GM11168 (cell line): Measurements from ENCODE around the gene RSU1.

Experiments
- in situ Hi-C: fragments of 300-500 bp; cut with MboI; formaldehyde crosslinking; loops from one replicate; pipeline ENCODE4 v1.12.0; 2022; ENCODE audit warnings: low sequenced_read_pairs; ENCODE audit not compliant: unreplicated experiment

The RSU1 gene

DNA sequence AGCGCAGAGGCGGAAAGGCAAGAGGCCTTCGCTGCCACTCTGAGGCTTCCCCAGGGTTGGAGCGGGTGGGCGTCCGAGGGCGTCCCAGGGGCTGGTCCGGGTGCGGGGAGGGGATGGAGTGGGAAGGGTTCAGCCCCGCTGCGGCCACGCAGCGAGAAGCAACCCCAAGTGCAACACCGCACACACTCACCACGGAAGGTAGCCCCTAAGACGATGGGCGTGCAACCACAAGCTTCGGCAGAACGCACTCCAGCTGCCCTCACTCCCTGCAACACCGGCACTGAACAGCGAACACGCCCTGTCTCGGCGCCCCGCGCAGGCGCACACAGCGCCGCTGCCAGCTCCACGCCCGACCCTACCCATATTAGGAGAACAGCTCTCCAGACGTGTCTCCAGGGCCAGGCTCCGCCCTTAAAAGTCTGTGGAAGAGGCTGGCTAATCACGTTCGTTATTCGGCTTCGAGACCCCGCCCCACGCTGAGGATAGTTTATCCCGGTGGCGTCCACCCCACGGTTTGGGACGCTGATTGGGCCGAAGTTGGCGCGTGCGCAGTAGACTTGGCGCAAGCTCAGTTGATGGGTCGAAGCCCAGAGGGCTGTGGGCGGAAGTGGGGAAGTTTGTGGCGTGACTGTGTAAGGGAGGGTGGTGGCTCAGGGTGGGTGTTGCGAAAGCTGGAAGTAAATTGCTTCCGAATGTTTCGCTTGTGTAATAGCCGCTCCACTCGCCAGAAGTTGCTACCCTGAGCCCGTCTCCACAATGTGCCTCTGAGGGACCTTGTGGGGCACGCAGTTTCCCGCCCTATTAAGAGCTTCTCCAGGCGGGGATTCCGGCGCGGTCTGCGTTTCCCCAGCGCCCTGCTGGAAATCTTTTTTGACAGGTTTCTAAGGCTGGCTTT lies at the start of gene RSU1:
Gene RSU1 (minus strand): TSS at position 300 of the 895 bp plus-strand sequence. CDS start 343 bp downstream, outside the sequence.
- in situ Hi-C loops: loop anchor here (25.0 kb wide), 1 partner anchor 930 kb away; no protein-coding TSS in a partner anchor

DNA sequence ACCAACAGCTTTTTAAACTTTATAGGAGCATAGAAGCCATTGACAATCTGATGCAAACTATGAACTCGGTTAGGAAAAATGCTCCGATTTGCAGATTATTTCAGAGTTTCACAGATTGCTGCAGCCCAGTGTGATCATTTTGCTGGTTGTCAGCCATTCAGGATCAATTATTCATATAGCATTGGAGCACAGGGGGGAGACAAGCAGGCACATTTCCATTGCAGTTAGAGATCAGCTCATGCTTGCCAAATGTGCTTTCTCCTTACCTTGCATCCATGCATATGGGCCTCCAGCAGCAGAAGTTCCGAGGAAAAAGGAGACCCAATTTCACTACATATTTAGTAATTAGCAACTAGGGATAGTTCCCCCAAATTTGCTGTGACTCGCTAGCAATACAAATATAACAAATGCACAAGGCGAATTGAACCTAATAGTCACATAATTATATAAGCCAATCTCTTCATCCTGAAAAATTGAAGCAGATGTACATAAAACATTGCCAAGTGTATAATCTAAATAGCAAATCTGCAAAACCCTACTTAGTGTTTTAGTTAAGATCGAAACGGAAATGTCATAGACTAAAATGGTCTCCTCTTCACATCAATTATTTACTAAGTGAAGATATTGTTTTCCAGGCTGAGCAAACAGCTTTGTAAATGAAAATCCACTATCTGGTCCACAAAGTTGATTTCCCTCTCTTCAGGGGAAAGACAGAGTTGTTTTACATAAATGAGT lies 49.5 kb upstream of the RSU1 start:
- in situ Hi-C loops: no loop called here

DNA sequence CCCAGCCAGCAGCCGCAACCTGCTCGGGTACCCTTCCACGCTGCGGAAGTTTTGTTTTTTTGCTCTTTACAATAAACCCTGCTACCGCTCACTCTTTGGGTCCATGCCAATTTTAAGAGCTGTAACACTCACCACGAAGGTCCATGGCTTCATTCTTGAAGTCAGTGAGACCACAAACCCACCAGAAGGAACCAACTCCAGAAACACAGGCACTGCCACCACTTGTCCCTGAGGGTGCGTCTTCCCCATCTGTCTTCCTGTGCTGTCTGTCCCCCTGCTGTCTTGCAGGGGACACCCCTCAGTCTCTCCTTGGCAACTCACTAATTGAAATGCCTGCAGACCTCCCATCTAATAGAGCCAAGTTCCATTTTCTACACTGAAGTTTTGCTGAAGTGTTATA lies 48.5 kb upstream of the RSU1 start:
- in situ Hi-C loops: no loop called here

DNA sequence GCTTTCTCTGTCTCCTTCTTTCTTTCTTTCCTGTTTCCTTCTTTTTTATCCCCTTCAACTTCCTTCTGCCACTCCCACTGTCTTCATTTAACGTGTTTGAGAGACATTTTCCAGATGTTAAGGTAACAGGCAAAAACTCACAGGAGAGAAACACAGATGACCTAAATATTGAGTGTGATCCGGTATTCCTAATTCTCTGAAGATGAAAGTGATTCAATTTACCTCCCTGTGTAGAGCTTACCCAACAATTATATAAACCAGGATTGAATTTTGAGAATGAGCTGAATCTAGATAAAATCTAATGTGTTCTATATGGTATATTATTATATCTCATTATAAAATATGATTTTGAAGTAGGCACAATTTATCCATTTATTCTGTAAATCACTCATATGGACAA lies 46.5 kb upstream of the RSU1 start:
- in situ Hi-C loops: no loop called here

DNA sequence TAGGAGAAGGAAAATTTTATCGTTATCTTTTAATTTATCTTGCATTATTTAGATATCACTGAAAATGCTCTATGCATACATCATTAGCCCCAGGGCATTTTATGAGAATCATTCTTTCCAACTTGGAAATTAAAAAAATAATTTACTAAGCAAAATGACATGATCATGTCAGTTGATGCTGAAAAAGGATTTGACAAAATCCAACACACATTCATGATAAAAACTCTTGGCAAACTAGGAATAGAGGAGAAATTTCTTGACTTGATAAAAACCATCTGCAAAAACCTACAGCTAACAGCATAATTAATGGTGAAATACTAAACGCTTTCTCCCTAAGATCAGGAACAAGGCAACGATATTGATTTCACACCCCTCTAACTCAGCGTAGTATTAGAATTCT lies 40.2 kb upstream of the RSU1 start:
- in situ Hi-C loops: loop anchor here (5.0 kb wide), 1 partner anchor 390 kb away; no protein-coding TSS in a partner anchor

DNA sequence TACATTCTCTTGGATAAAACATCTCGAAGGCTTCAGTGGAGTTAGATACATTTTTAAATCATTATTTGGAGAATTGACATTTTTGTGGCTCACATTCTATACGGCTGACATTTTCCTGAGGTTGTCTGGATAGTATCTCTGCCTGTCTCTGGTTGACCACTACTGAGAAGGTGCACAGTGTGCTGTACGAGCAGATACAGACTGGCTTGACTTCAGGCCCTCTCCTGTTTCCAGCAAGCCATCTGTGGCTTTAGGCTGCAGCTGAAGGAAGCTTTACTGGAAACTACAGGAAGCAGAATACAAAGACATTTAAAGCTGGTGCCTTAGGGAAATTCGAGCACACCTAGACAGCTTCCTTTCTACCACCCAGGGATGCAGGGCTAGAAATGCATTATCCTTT lies 39.3 kb upstream of the RSU1 start:
- in situ Hi-C loops: loop anchor here (5.0 kb wide), 1 partner anchor 391 kb away; no protein-coding TSS in a partner anchor

DNA sequence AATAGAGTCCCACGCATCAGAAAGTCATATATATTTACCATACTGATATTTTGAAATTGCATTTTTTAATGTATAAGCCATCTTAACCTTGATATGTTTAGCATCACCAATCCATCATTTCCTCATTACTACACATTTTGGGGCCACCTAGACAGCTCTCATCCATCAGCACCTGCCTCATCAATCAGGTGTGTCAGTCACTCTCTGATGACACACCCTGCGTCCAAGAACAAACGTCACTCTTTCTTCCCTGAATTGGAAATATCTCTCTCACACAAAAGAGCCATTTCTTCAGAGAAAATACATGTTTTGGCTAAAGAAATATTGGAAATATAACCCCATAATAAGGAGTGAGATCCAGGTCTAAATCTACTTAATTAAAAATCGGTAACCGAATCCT lies 38.9 kb upstream of the RSU1 start:
- in situ Hi-C loops: loop anchor here (5.0 kb wide), 1 partner anchor 391 kb away; no protein-coding TSS in a partner anchor

DNA sequence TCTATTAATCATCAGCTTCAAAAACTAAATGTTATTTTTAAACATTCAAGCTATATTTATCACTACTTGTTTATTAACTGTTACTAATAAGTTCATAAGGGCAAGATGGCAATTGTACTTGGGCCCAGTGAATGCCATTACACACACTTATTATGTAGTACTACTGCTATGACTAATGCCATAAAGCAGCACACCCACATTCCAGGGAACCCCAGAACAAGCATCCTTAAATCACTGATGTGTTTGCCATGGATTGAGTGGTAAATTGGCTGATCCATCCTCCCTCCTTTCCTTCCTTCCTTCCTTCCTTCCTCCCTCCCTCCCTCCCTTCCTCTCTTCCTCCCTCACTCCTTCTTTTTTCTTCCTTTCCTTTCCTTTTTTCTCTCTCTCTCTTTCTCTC lies 37.4 kb upstream of the RSU1 start:
- in situ Hi-C loops: loop anchor here (5.0 kb wide), 1 partner anchor 393 kb away; no protein-coding TSS in a partner anchor

DNA sequence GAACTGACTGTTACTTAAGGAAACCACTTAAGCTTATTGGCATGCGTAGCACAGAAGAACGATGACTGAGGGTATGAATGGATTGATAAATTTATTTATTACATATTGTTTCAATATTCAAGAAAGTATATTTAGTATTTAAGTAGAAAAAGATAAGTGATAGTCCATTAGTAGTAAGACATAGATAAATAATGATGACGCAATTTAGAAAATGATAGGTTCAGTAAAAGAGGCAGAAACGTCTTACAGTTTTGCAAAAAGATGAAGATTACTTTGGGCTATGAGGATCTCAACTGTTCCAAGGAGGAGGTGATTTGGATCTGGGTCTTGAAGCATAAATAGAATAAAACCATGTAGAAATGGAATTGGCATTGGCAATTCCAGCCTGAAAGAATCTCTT lies 36.6 kb upstream of the RSU1 start:
- in situ Hi-C loops: no loop called here

DNA sequence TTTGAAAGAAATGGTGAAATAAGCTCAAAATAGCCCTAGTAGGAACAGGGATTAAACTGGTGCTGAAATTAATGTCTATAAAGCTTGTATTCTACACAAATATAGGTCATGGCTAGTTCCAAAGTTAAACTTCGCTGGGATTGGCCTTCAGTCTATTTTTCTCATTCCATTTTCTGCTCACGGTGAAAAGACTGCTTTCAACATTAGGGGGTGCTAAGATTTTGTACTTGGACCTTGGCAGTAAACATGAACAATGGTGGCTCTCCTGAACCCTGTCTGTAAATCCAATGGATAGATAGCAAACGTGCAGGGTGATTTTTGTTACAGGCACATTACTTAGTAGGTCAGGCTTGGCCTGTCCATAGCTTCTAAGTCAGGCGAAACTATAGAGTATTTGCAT lies 36.0 kb upstream of the RSU1 start:
- in situ Hi-C loops: no loop called here

DNA sequence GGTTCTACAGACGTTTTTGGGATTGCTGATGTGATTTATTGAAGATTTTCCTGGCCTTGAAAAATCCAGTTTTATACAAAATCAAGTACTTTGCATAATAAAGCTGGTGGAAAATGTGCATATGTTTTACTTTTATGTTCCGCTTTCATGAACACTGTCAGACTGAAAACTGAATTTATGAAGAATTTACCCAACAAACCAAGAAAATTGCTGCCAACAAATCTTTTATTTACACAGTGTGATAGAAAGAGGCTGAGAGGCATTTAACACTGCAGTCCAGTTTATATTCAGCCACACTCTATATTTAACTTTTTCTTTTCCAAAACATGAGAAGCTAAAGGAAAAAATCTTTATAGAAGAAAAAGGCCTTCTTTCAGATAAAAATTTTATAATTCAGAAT lies 35.4 kb upstream of the RSU1 start:
- in situ Hi-C loops: no loop called here

DNA sequence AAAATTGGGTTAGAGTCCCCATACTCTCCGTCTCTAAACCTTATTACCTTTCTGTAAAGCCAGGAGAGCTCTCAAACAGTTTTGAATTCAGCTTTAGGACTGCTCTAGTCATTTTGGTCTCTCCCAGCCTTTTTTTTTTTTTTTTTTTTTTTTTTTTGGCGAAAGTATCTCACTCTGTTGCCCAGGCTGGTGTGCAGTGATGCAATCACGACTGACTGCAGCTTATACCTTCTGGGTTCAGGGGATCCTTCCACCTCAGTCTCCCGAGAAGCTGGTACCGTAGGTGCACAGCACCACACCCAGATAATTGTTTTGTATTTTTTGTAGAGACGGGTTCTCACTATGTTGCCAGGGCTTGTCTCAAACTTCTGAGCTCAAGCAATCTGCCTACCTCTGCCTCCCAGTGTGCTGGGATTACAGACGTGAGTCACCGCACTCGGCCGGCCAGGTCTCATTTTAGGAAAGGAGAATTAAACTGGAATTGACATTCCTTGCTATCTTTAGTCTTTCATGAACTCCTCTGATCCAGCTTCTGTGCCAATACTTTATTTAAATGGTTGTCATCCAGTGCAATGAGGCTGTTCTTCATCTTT lies 31.4 kb upstream of the RSU1 start:
- in situ Hi-C loops: loop anchor here (25.0 kb wide), 1 partner anchor 589 kb away; no protein-coding TSS in a partner anchor

DNA sequence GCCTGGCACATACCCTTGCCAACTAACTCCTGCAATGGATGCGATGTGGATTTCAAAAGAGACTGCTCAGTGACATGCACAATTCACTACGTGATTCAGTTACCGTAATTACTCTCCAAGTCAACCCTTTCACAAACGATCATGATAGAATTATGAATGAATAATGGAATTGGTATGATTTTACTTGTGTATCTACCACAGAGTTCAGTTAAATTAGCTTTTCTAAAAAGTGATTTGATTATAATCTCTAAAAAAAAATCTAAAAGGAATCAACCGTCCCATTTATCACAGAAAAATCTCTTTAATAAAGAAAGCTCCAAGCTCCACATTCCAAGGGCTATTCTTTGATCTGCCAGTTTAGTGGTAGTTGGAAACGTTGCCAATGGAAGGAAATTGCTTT lies 30.4 kb upstream of the RSU1 start:
- in situ Hi-C loops: loop anchor here (25.0 kb wide), 1 partner anchor 590 kb away; no protein-coding TSS in a partner anchor

DNA sequence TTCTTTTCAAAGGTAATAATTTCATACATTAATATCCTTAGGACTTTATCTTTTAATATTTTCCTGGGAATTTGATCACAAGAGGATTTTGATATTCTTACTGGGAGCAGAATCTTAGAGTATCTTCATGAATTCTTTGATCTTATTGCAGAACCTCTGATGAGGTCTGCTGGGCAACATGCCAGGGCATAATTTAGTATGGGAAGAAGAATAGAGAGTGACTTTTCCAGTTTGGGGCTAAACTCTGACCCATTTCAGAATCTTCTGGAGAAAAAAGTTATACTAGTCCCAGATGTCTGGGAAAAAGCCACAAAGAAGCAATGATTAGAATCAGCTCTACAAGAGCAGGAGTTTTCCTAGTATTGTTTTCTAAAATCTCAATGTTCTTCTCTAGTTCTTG lies 28.0 kb upstream of the RSU1 start:
- in situ Hi-C loops: loop anchor here (25.0 kb wide), 1 partner anchor 592 kb away; no protein-coding TSS in a partner anchor

DNA sequence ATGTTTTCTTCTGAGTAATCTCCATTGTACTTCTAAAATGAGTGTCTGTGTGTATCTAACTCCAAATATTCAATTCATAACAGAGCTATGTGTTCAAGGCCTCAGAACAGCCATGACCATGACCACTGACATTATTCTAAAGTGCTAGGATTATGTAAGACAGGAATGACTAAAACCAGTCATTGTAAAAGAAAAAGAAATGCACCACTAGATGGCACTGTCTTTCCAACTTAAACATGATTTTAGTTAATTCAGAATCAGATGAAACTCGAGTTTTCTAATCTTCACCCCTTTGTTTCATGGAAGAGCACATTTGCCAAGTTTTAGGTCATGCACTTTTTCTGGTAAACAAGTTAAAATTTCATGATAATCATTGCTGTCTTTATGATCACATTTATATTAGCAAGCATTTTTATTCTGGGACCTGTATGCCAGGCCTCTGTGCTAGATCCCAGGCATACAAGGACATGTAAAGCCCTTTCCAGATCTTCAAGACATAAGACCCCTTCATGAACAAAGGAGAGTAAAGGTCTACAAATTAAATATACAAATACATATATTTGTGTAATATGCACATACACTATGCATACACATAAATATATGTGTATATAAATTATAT lies 26.1 kb upstream of the RSU1 start:
- in situ Hi-C loops: loop anchor here (25.0 kb wide), 1 partner anchor 594 kb away; no protein-coding TSS in a partner anchor

DNA sequence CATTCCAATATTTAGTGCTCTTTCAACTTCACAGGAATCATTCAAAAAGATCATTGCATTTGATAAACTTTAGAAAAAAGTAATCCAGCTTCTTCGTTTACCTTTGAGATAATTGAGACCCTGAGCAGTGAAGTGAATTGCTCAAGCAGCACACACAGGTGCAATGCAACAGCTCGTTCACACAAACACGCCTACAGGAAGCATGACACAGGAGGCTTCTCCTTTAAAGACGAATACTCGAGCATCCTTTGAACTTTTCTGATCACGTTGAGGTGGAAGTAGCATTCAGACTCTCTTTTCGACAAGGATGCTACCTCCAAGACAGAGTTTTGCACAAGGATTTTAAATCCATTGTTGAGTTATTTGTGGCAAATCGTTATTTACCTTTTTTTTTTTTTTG lies 18.0 kb upstream of the RSU1 start:
- in situ Hi-C loops: loop anchor here (25.0 kb wide), 1 partner anchor 602 kb away; no protein-coding TSS in a partner anchor

DNA sequence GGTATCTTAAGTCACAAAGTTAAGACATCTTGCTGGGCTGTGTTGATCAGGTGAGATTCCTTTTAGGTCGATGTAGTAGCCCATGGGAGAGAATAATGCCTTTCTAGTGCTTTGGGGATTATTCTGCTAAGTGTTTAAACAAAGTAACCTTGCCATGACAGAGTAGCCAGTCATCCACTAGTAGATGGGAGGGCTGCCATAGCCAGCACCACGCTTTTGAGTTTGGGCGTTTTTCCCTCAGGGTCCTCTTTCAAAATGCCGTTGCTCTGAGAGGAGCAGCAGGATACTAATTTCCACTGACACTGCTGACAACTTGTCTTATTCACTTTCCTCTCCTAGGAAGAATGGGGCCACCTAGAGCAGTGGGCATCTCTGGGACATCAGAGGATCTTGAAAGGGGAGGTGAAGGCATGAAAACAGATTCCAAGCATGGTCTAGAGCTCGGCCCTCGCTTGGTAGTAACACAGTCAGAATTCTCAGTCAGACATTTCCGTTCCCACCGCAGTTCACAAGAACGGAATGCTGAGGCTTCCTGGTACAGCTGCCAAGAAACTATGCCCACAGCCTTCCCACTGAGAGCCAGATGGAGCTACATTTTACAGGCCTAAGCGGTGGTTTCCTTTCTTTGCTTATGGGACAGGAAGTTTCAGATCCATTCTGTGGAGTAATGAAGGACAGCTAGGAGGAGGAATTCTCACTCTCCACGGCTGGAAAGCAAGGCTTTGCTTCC lies 15.3 kb upstream of the RSU1 start:
- in situ Hi-C loops: loop anchor here (25.0 kb wide), 1 partner anchor 605 kb away; no protein-coding TSS in a partner anchor

DNA sequence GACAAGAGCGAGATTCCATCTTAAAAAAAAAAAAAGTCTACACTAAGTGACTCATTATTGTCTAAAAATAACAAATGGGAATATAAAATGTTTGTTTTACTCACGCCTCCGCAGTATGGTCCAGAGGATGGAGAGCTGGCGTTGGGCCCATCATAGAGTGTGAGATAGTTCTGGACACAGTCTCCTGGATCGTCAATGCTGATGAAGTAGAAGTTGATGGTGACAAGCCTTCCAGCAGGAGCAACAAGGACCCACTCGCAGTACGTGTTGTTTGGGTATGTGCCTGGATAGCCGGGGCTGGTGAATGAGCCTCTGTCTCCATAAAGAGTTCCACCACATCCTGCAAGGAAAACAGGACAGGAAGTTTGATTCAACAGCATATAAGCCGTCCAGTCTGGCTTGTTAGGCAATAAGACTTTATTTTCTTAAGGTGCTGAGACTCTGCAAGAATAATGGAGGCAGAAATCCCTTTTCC lies 11.5 kb upstream of the RSU1 start:
- in situ Hi-C loops: loop anchor here (25.0 kb wide), 1 partner anchor 609 kb away; no protein-coding TSS in a partner anchor

DNA sequence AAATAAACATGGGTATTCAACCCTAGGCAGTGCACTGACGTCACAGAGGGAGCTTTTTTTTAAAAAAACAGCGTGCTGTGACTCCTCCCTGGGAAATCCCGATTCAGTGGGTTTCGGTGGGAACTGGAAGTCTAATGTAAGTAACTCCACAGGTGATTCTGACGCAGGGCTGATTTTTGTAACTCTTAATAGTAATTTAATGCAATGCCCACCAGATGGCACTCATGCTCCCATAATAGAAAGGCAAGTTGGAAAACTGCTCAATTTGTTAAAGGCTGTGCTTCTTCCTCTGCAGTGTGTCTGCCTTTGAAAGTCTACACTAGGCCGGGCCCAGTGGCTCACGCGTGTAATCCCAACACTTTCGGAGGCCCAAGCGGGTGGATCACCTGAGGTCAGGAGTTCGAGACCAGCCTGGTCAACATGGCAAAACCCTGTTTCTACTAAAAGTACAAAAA lies 10.9 kb upstream of the RSU1 start:
- in situ Hi-C loops: loop anchor here (25.0 kb wide), 1 partner anchor 609 kb away; no protein-coding TSS in a partner anchor
